HG02973 (cell line): ENCODE data around the gene NLGN2.
A peak's percentile ranks its signal among the peaks of the same experiment; 100 is the strongest.

Experiments used
- ATAC-seq: cut with Tn5 transposase; IDR thresholded peaks from one replicate; pipeline ENCODE4 v1.9.1; 2021; ENCODE audit warnings: moderate library complexity; ENCODE audit not compliant: unreplicated experiment

Gene NLGN2

DNA sequence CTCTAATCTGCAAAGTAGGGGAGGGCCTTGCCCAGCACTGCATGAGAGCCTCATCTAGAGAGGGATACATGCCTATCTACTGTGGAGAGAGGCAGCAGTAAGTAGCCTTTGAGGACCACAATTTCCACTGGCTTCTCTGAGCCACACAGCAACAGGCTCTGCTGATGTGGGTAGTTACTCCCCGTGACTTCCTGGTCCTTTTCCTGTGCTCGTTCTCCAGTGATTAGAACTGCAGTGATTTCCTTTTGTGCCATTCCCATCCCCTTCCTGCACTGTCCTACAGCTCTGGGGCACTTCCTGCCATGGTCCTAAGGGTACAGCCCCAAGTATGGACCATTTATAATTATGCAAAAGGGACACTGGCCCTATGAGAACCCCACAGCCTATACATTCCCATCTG lies 16.3 kb upstream of the NLGN2 start:
- no peak for ATAC-seq

DNA sequence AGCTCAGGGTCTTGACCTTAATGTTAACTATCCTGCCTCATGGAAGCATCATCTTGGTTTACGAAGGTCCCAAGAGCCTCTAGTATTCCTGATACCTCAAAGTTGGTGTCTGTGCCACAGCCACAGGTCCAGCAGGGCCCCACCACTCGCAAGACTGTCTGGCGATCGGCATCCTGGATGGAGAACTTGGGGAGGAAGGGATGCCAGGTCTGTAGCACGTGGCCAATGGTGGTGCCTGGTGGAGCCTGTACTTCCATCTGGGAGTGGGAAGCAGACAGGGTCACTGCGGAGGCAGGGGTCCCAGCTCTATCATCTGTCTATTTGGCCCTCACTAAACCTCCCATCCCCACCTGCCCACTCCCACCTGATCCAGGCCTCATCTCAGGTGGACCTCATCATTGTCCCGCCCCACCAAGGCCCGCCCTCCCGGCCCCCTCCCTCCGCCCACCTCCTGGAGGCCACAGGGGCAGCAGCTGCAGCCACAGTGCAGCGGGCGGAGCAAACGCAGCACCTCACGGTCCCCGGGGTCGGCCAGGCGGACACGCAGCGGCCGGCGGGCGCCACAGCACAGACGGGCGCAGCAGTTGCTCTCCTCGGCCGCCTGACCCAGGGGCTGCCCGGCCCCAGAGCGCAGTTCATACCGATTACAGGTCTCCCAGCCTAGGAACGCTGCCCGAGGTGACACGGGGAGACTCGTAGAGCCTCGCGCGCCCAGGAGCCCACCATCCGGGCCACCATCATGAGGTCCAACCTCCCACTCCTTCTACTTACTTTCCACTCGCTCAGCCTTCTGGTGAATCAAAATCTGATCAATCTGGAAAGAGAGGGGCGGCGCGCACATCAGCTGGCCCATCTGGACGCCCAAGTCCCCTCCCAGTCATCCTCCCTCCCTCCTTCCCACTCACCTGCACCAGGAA lies 14.7 kb upstream of the NLGN2 start:
- no peak for ATAC-seq

- peak; percentile 41 for ATAC-seq
These were observed 13.8 kb upstream of the NLGN2 start for GRCh38 chr17:7393613-7394451.

DNA sequence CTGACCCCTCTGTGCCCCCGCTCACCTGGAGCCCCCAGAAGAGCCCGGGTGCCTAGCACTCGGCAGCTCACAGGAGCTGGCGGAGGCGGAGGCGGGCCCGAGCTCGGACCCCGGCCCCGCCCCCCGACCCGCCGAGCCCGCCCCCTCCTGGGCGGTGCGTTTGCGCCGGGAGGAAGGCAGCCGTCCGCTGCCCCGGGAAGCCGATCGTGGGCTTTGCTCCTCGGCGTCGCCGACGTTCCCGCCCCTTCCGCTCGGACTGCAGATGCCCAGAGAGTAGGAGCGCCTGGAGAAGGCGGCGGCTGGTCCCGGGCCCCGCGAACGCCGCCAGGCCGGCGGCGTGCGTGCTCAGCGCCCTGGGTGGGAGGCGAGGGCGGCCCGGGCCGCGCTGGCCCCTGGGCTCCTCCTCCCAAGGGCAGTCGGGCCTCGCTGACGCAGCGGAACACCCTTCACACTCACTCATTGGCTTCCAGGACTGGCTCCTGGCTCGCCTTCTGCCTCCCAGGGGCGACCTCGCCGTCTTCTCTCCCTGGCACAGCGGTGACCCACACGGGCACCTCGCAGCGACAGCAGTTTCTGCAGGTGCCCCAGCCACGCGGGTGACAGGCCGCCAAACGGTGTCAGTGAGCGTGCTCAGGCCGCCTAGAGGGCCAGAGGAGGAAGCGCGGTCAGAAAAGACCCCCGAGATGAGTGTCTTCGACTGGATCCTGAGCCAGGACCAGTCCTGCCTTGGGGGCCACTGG lies 13.0 kb upstream of the NLGN2 start, which contains the start of gene PLSCR3:
Gene PLSCR3, minus strand, starts transcription at position 74 of the 740 bp plus-strand sequence. CDS start 415 bp downstream, outside the sequence.
- peak; percentile 51 for ATAC-seq

DNA sequence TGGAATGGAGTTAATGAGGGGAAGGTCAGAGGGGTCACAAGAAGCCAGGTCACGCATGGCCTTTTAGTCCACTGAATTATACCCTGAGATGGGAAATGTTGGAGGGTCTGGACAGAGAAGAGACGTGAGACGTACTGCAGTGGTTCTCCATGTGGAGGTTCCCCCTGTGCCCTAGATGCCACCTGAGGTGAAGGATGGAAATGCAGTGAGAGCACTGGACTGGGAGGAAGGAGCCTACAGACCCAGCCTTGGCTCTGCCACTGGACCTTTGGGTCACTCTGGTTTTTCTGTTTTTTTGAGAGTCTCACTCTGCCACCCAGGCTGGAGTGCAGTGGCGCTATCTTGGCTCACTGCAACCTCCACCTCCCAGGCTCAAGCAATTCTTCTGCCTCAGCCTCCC lies 11.5 kb upstream of the NLGN2 start:
- ATAC-seq: no peak

- ATAC-seq: no peak
These were observed 9.0 kb upstream of the NLGN2 start for GRCh38 chr17:7398612-7399011.

DNA sequence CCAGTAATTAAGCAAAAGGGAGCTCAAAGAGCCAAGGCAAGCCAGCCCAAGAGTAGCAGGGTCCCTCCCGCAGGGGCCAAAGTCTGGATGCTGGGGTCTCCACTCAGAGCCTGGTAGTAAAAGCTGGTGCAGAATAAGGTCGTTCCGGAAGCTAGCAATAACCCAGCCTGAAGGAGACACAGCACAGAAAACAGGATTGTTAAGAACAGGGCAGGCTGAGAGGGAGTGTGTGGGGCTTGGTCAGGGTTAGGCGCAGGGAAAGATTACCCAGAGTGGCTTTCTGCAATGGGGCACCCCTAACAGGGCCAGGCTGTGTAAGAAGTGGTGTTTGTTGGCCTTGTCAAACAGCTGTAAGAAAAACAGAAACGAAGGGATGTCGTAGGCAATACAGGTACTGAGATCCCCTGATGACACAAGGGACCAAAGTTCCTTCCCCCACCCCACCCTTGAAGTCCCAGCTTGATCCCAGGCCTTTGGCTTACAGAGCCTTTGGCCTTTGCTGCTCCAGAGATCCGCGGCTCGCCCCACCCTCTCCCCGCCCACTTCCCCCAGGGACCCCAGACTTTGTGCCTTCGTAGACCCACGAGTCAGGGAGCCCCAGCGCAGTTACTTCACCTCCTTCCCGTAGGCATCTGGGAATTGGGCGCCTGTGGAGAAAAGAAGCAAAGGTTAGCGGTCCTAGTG lies 4.5 kb upstream of the NLGN2 start:
- no peak for ATAC-seq

DNA sequence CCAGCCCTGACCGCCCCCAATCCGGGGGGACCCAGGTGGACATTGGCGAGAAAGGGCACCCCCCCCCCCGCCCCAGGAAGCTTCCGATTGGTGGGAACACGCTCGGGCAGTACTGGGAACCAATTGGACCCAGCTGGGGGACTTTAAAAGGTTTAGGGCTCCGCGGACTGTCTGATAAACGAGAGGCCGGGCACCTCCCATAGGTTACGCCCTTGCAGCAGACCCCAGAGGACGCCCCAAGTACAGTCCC lies 4.0 kb upstream of the NLGN2 start:
- ATAC-seq: no peak

DNA sequence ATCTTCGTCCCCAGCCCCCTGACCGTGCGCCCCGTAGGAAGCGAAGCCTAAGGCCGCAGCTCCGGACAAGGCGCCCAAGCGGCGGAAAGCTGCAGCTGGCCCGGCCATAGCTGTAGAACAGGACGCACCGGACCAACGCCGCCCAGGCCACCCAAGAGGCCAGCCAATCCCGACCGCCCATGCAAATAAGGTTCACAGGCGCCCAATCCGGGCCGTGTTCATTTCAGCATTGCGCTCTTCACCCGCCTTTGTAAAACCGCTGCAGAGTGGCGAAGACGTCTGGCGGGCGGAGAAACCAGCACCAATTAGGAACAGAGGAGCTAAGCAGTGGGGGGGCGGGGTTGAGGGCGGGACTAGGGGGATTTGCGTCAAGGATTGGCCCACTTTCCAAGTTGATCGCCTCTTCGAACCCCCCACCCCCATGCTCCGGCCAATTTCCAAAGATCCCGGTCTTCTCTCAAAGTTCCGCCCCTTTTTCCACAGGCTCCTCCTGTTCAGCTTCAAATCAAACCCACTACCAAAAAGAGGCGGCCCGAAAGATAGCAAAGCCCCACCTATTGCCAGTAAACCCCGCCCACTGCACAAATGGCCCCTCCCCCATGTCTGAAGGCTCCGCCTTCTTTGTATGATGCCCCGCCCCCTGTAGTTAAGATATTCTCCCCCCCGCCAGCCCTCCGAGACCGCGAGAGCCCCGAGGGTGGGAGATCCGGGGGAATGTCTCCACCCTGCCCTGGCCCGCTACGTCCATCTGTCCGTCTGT lies 3.5 kb upstream of the NLGN2 start, which contains the start of gene TMEM256:
Gene TMEM256, minus strand, starts transcription at position 121 of the 760 bp plus-strand sequence. Its CDS starts 13 bp downstream, at position 108.
- ATAC-seq: peak; percentile 91

- ATAC-seq: no peak
These were observed 2.8 kb upstream of the NLGN2 start for GRCh38 chr17:7404737-7405349.

- no peak for ATAC-seq
These were observed 2.1 kb upstream of the NLGN2 start for GRCh38 chr17:7405350-7406234.

DNA sequence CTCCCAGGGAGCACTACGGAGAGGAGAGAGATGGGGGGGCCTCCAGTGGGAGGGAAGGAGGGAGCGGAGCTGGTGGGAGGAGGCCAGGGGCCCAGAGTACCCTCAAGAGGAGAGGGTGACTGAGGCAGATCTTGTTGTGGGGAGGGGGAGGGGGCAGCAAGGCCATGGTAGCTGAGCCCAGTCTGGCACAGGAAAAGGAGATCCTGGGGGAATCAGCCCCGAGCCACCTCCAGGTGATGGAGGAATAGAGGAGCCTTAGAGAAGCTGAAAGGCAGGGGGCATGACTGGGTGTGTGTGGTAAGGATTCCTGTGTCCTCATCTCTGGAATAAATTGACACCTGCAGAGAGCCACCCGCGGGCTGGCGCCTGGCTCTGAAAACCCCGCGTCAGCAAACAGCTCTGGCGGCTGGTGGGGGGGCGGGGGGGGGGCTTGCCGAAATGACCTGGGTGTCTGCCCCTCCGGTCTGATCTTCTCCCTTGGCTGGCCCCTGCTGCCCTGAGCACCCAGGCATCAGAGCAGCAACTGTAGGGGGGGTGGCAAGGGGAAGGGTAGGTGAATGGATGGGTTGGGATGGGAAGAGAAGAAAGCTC lies 1.3 kb upstream of the NLGN2 start:
- ATAC-seq: no peak

- ATAC-seq: no peak
These were observed 563 bp upstream of the NLGN2 start for GRCh38 chr17:7407082-7407481.

- ATAC-seq: no peak
These were observed 645 bp downstream of the NLGN2 start for GRCh38 chr17:7408252-7408727.

GRCh38 chr17:7408863-7409262 lies 1.2 kb downstream of the NLGN2 start:
- no peak for ATAC-seq

DNA sequence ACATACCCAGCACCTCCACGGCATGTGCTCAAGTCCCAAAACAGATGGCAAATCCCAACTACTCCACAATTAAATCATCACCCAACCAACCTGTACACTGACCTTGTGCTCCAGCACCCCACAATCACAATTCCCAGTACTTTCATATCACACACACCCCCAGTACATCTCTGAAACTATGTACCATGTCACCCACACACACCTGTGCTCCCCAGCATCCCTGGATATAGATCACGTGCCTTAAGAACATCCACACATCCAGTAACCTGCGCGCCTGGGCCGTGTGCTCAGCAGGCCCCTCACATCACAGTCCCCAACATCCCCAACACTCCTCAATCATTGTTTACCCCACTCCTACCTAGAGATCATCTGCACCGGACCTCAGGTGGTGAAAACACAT lies 2.1 kb downstream of the NLGN2 start:
- no peak for ATAC-seq

- no peak for ATAC-seq
These were observed 3.2 kb downstream of the NLGN2 start for GRCh38 chr17:7410634-7411426.
